MM.1S (cell line): Measurements from ENCODE around the gene TBX2.

Source experiments
- DNase-seq: peaks from one replicate; pipeline ENCODE4 v3.0.0-alpha.2; 2015
- H2AFZ ChIP-seq: fragments of 300-600 bp; sonication (generic); 2 replicates; pipeline ENCODE4 v1.6.0; 2016; ENCODE audit warnings: antibody characterized with exemption, low read length
- H3F3A ChIP-seq: fragments of 300-600 bp; sonication (generic); 2 replicates; pipeline ENCODE4 v1.6.1; 2016; ENCODE audit warnings: mild to moderate bottlenecking, antibody characterized with exemption, low read length, moderate library complexity, mixed read lengths; ENCODE audit not compliant: insufficient read depth
- H3K27ac ChIP-seq: fragments of 300-600 bp; sonication (generic); 2 replicates; pipeline ENCODE4 v1.5.1; 2016; ENCODE audit warnings: mild to moderate bottlenecking, low read length
- H3K27me3 ChIP-seq: fragments of 300-600 bp; sonication (generic); replicated peaks from 2 replicates; pipeline ENCODE4 v1.6.0; 2016; ENCODE audit warnings: low read length; ENCODE audit not compliant: insufficient read depth
- H3K36me3 ChIP-seq: fragments of 300-600 bp; sonication (generic); replicated peaks from 2 replicates; pipeline ENCODE4 v1.6.1; 2016; ENCODE audit warnings: mild to moderate bottlenecking, low read length, mixed read lengths; ENCODE audit not compliant: insufficient read depth
- H3K4me1 ChIP-seq: fragments of 300-600 bp; sonication (generic); 2 replicates; pipeline ENCODE4 v1.6.1; 2016; ENCODE audit warnings: low read length, mixed read lengths
- H3K4me2 ChIP-seq: fragments of 300-600 bp; sonication (generic); 2 replicates; pipeline ENCODE4 v1.6.0; 2016; ENCODE audit warnings: low read depth, low read length
- H3K4me3 ChIP-seq: fragments of 300-600 bp; sonication (generic); 2 replicates; pipeline ENCODE4 v1.5.1; 2016; ENCODE audit warnings: low read length, mixed read lengths
- H3K79me2 ChIP-seq: fragments of 300-600 bp; sonication (generic); 2 replicates; pipeline ENCODE4 v1.6.1; 2016; ENCODE audit warnings: mixed run types, low read length, mixed read lengths
- H3K9ac ChIP-seq: fragments of 300-600 bp; sonication (generic); 2 replicates; pipeline ENCODE4 v1.6.1; 2016; ENCODE audit warnings: low read length, mixed read lengths
- H3K9me2 ChIP-seq: fragments of 300-600 bp; sonication (generic); replicated peaks from 2 replicates; pipeline ENCODE4 v1.6.1; 2016; ENCODE audit warnings: mild to moderate bottlenecking, low read length, mixed read lengths; ENCODE audit not compliant: insufficient read depth
- H3K9me3 ChIP-seq: fragments of 300-600 bp; sonication (generic); replicated peaks from 2 replicates; pipeline ENCODE4 v1.6.1; 2016; ENCODE audit warnings: mild to moderate bottlenecking, low read length, mixed read lengths; ENCODE audit not compliant: insufficient read depth
- H4K20me1 ChIP-seq: fragments of 300-600 bp; sonication (generic); 2 replicates; pipeline ENCODE4 v1.6.1; 2016; ENCODE audit warnings: mild to moderate bottlenecking, low read length, moderate library complexity, mixed read lengths; ENCODE audit not compliant: insufficient read depth
- EZH2 ChIP-seq: fragments of 300-600 bp; sonication (generic); optimal IDR thresholded peaks from 2 replicates; pipeline ENCODE3; 2017; ENCODE audit warnings: low read depth, mild to moderate bottlenecking, antibody characterized with exemption, low read length, mixed read lengths
- EZH2phosphoT487 ChIP-seq: fragments of 300-600 bp; sonication (generic); IDR thresholded peaks from 2 replicates; pipeline ENCODE4 v1.6.1; 2018; ENCODE audit warnings: antibody characterized with exemption, low read length
- TF ChIP-seq, protein P1 (sequence below): fragments of 300-600 bp; sonication (generic); IDR thresholded peaks from 2 replicates; pipeline ENCODE4 v1.5.1; 2016; ENCODE audit warnings: antibody characterized with exemption, low read length, mixed read lengths

TBX2 gene

DNA sequence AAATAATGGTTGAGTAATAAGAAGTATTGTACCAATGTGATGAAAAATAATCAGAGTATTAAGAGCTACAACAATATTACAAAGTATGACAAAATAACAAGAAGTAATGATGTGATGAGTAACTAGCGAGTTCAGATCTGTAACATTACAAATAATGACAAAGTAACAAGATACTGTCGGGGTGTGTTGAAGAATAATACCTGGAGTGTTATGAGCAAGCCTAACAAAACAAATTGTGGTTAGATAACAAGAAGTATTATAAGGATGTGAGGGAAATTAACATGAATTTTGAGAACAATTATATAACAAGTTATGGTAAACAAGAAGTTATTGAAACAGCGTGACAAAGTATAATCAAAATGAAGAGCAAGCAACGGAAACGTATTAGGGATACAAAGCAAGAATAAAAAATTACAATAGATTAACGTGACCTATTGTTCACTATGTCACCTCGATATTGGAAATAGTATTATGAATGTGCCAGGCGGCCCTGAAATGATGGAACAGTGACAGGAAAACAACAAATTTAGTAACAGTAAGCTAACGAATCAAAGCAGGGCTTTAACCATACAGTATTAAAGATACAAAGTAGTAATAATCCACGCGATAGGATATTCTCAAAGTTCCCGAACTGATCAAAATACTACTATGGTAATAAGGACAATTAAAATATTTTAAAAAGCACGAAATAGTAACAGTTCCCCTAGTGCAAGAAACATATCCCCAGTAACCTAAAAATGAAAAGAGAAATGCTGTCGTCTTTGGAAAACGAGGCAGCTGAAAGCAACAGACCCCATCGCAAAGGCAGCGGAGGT is 54.1 kb downstream of the TBX2 start:
- H3K9ac ChIP-seq = no peak overlapping the region
- TF ChIP-seq EZH2phosphoT487 (no peak), EZH2 (no peak)
- TF ChIP-seq, protein P1, sequence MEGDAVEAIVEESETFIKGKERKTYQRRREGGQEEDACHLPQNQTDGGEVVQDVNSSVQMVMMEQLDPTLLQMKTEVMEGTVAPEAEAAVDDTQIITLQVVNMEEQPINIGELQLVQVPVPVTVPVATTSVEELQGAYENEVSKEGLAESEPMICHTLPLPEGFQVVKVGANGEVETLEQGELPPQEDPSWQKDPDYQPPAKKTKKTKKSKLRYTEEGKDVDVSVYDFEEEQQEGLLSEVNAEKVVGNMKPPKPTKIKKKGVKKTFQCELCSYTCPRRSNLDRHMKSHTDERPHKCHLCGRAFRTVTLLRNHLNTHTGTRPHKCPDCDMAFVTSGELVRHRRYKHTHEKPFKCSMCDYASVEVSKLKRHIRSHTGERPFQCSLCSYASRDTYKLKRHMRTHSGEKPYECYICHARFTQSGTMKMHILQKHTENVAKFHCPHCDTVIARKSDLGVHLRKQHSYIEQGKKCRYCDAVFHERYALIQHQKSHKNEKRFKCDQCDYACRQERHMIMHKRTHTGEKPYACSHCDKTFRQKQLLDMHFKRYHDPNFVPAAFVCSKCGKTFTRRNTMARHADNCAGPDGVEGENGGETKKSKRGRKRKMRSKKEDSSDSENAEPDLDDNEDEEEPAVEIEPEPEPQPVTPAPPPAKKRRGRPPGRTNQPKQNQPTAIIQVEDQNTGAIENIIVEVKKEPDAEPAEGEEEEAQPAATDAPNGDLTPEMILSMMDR = no peak
- H2AFZ ChIP-seq = no peak overlapping the region
- no peaks in the 10 kb centered on the region for H3K79me2 ChIP-seq
- no peak overlapping the region for H3K4me3 ChIP-seq
- no peak overlapping the region for H3K4me2 ChIP-seq
- H3K36me3 ChIP-seq = no peaks in the 10 kb centered on the region
- H3K27me3 ChIP-seq = 0 out of 2 replicates have a peak, but pooled peaks cover 3% of the 10 kb centered on the region
- H3K9me2 ChIP-seq = no peaks in the 10 kb centered on the region
- no peaks in the 10 kb centered on the region for H3K4me1 ChIP-seq
- H3K27ac ChIP-seq = no peak overlapping the region
- H4K20me1 ChIP-seq = no peaks in the 10 kb centered on the region
- H3F3A ChIP-seq = no peaks in the 10 kb centered on the region
- DNase-seq = no peak
- H3K9me3 ChIP-seq = no peaks in the 10 kb centered on the region

GRCh38 chr17:61454381-61455323 is 55.0 kb downstream of the TBX2 start:
- Histone ChIP-seq H3K27me3 (0 out of 2 replicates have a peak, but pooled peaks cover 3% of the 10 kb centered on the region), H3K4me1 (no peaks in the 10 kb centered on the region), H3K4me3 (no peak overlapping the region), H3K27ac (no peak overlapping the region), H3K9me3 (no peaks in the 10 kb centered on the region), H3F3A (no peaks in the 10 kb centered on the region), H2AFZ (no peak overlapping the region), H3K4me2 (no peak overlapping the region), H3K79me2 (no peaks in the 10 kb centered on the region), H3K9me2 (no peaks in the 10 kb centered on the region), H3K9ac (no peak overlapping the region), H3K36me3 (no peaks in the 10 kb centered on the region), H4K20me1 (no peaks in the 10 kb centered on the region)
- no peak for TF ChIP-seq EZH2
- TF ChIP-seq, protein P1 = no peak
- TF ChIP-seq EZH2phosphoT487 = no peak
- DNase-seq = no peak

GRCh38 chr17:61455324-61456060 is 55.8 kb downstream of the TBX2 start:
- TF ChIP-seq EZH2 (no peak), EZH2phosphoT487 (no peak)
- TF ChIP-seq, protein P1 = no peak
- no peak for DNase-seq
- no peaks in the 10 kb centered on the region for H3K9me3 ChIP-seq
- no peak overlapping the region for H3K4me2 ChIP-seq
- no peak overlapping the region for H3K27ac ChIP-seq
- H3K79me2 ChIP-seq = no peaks in the 10 kb centered on the region
- no peak overlapping the region for H3K9ac ChIP-seq
- no peak overlapping the region for H2AFZ ChIP-seq
- H3K36me3 ChIP-seq = no peaks in the 10 kb centered on the region
- H3K27me3 ChIP-seq = 0 out of 2 replicates have a peak, but pooled peaks cover 3% of the 10 kb centered on the region
- H3K4me1 ChIP-seq = no peaks in the 10 kb centered on the region
- H3K4me3 ChIP-seq = no peak overlapping the region
- no peaks in the 10 kb centered on the region for H3F3A ChIP-seq
- H3K9me2 ChIP-seq = no peaks in the 10 kb centered on the region
- H4K20me1 ChIP-seq = no peaks in the 10 kb centered on the region
